SH-SY5Y (cell line): ENCODE results near the gene LAMP1.

Experiments
- GATA2 ChIP-seq: IDR thresholded peaks from 2 replicates; pipeline ENCODE4 v1.6.1; 2011; ENCODE audit warnings: mild to moderate bottlenecking, low read depth, low read length
- GATA3 ChIP-seq: IDR thresholded peaks from 2 replicates; pipeline ENCODE4 v1.6.1; 2011; ENCODE audit warnings: low read depth, mild to moderate bottlenecking, low read length, moderate library complexity

DNA sequence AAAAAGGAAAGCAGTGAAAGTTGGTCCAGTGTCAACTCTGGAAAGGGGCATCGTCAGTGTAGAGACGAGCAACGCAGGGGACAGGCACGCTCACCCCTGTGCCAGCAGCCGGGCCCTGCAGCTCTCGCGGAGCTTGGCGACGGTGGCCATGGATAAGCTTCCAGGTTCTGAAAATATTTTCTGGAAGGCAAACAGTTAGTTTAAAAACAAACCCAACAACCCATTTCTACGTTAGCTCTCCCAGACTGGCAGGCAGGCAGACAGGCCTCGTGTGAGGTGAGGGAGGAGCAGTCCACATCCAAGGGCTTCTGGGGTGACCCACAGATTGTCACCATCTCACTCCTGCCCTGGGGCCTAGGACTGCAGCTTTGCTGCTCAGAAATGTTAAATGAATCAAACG, 27.4 kb downstream of the LAMP1 start:
- no peak for TF ChIP-seq GATA2
- TF ChIP-seq GATA3, result no peak
